NCI-H1694 treated with DMSO at 0.1 percent for 48 hours (cell line): ENCODE results near the gene ZNF398.

Experiments
- DNase-seq: peaks from one replicate; lab custom pipeline; 2025; lab: John Stamatoyannopoulos, UW

Gene ZNF398

DNA sequence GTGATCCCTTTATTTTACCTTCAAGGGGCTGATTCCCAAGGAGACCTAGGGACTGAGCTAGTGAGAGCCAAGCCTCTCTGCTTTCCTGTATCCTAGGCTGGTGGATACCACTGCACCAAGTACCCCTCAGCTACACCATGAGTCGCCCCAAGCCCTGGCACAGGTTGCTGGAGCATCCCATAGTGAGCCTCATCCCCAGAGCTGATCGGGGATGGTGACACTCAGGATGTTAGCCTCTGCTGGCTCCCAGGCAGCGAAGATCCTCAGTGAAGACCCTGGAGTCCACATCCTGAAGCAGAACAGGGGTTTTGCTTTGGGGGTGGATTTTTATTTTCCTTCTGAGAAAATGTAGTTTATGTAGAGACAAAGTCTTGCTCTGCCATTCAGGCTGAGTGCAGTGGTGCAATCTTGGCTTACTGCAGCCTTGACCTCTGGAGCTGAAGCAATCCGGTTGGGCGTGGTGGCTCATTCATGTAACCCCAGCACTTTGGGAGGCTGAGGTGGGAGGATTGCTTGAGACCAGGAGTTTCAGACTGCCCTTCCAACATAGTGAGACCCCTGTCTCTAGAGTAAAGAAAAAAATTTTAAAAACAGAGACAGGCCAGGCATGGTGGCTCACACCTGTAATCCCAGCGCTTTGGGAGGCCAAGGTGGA lies 79.7 kb downstream of the ZNF398 start:
- no peak for DNase-seq

GRCh38 chr7:149228831-149229471 lies 81.7 kb downstream of the ZNF398 start:
- no peak for DNase-seq

- no peak for DNase-seq
Measured at GRCh38 chr7:149229526-149229925, 82.3 kb downstream of the ZNF398 start.

- no peak for DNase-seq
Measured at GRCh38 chr7:149232362-149232761, 85.1 kb downstream of the ZNF398 start.
